GM11168 (cell line): ENCODE data around the gene CDC20B.

Source experiments
- in situ Hi-C: fragments of 300-500 bp; cut with MboI; formaldehyde crosslinking; loops from one replicate; pipeline ENCODE4 v1.12.0; 2022; ENCODE audit warnings: low sequenced_read_pairs; ENCODE audit not compliant: unreplicated experiment

CDC20B gene

DNA sequence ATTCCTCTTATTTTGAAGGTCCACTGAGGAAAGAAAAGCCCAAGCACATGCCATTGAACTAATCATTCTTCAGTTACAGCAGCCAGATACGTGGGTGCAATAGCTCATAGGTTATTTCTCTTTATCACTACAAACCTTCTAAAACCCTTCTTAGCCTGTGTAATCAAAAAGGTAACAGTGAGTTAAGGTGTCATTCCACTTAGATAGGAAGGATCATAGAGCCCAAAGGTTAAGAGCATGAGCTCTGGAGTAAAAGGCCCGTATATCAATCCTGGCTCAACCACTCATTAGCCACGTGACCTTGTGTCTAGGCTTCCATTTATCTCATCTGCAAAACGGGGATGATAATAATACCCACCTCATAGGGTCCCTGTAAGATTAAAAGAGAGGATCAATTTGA, 10.3 kb downstream of the CDC20B start:
- in situ Hi-C loops: no loop called here

DNA sequence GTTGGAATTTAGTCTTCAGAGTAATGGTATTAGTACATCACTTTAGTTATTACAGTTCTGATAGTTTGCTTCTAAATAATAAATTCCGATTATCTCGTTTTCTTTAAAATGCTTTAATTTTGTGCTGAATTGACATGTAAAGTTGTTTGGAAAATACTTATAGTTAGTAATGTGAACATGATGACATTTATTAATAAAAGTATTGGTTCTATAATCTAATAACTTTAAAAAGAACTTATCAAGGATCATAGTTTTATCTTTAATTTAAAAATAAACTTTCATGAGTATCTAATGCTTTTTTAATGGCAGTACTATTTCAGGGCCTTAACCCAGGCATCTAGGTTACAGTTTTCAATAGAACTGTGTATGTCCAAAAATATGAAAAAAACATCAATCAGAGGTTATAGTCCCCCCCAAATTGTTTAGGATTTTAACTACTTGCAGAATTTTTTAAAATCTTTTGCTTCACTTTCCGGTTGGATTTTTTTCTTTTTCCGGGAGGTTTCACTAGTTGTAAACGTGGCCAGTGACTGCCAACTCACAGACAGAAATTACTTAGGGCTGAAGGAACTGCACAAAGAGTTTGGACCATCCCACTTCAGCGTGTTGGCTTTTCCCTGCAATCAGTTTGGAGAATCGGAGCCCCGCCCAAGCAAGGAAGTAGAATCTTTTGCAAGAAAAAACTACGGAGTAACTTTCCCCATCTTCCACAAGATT, 12.3 kb downstream of the CDC20B start:
- in situ Hi-C loops: no loop called here

- in situ Hi-C loops: no loop called here
These were observed 13.0 kb downstream of the CDC20B start, which contains the start of gene GPX8 for GRCh38 chr5:55159763-55160492. Gene GPX8, plus strand, starts transcription at chr5:55160171. Its CDS starts 22 bp downstream, at chr5:55160193.

- in situ Hi-C loops: no loop called here
These were observed 18.1 kb downstream of the CDC20B start for GRCh38 chr5:55154873-55155272.

DNA sequence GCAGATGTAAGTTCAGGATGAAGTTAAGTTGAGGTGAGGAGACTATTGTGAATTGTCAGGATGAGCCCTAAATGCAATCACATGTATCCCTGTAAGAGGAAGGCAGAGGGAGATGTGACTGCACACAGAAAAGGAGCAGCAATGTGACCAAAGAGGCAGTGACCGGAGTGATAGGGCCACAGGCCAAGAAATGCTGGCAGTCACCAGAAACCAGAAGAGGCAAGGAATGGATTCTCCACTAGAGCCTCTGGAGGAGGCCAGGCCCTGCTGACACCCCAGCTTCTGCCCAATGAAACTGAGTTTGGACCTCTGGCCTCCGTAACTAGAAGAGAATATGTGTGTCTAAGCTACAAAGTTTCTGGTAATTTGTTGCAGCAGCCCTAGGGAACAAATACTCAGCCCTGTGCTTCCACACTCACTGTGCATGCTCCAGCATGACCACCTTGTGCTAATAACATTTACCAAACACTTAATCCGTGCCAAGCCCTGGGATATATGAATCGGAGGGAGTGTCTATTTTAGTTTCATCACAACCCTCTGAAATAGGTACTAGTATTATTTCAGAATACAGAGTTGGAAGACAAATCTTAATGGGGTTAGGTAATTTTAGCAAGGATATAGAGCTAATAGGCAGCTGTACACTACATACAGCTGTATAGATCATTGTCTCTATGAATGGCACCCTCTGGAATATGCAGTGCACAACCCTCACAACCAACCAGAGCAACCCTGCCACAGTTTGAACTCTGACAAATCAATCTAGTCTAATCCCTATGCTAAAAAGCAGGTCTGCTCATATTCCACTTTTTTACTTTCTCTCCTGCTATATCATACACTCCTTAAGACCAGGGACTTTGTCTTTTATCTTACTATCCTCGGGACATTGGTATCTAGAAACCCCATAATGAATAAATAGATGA, 20.8 kb downstream of the CDC20B start:
- in situ Hi-C loops: no loop called here

DNA sequence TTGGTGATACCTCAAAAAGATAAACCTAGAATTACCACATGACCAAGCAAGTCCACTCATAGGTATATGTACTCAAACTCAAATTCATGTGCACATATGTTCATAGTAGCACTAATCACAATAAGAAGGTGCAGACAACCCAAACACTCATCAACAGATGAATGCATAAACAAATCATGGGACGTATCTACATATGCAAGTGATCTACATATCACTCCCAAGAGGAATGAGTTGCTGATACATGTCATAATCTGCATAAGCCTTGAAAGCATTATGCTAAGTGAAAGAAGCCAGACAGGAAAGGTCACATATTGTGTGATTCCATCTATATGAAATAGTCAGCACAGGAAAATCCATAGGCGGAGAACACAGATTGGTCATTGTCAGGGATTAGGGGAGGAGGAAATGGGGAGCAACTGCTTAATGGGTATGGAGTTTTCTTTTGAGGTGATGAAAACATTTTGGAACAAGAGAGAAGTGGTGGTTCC, 23.6 kb downstream of the CDC20B start:
- in situ Hi-C loops: no loop called here

- in situ Hi-C loops: no loop called here
These were observed 26.3 kb downstream of the CDC20B start for GRCh38 chr5:55146543-55147151.

DNA sequence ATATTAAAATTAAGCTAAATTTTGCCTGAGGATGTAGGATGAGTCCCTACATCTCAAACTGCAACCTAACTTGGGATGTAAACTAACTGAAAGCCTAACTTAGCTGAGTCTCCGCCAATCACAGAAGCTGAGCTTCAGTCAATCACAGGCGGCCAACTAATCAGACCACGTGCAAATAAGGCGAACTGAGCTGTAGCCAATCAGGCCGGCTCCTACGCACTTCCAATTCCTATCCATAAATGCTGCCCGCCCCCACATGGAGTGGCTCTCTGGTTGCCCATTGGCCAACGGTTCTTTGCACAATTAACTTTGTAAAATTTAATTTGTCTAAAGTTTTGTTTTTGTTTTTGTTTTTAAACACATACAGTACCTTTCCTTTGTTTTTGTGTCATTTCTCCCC, 26.9 kb downstream of the CDC20B start:
- in situ Hi-C loops: no loop called here

- in situ Hi-C loops: loop anchor here (5.0 kb wide), 1 partner anchor 201 kb away; no protein-coding TSS in a partner anchor
These were observed 29.4 kb downstream of the CDC20B start for GRCh38 chr5:55143624-55144023.

- in situ Hi-C loops: loop anchor here (5.0 kb wide), 1 partner anchor 200 kb away; no protein-coding TSS in a partner anchor
These were observed 30.9 kb downstream of the CDC20B start for GRCh38 chr5:55141945-55142690.

- in situ Hi-C loops: loop anchor here (5.0 kb wide), 1 partner anchor 199 kb away; no protein-coding TSS in a partner anchor
These were observed 31.9 kb downstream of the CDC20B start for GRCh38 chr5:55140908-55141665.

- in situ Hi-C loops: no loop called here
These were observed 36.5 kb downstream of the CDC20B start for GRCh38 chr5:55136521-55136920.

- in situ Hi-C loops: no loop called here
These were observed 38.8 kb downstream of the CDC20B start for GRCh38 chr5:55134053-55134722.

- in situ Hi-C loops: no loop called here
These were observed 49.6 kb downstream of the CDC20B start for GRCh38 chr5:55123365-55123764.

DNA sequence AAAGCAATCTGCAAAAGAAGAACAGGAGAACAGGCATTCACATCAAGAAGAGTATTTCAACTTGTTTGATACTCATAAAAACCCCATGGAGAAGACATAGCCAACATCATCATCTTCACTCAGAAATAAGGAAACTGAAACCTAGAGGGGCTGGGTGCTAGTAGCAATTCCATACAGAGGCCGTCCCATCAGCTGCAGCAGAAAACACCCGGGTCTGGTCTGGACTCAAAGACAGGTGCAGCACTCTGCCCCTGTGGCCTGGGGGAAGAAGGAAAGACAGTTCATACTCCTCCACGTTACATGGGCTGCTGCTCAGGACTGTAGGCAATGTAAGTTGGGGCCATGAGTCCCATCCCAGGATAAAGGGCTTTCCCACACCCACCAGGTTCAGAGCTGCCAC, 58.9 kb downstream of the CDC20B start:
- in situ Hi-C loops: no loop called here

DNA sequence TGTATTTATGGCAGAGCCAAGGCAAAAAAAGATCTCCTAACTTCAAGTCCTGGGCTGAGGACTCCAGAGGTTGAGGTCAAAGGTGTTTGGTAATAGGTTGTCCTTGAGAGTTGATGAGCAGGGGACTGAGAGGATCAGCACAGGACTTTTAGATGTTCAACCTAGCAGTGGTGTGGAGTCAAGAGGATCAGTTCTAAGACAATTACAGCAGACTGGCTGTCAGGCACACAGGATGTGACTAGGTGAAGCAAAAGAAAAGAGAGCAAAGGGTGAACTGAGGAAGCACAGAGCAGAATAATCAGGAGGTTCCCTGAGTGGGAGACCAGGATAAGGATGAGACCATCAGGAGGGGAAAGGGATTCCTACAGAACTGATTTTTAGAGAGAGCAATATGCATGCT, 59.6 kb downstream of the CDC20B start:
- in situ Hi-C loops: no loop called here

- in situ Hi-C loops: no loop called here
These were observed 62.8 kb downstream of the CDC20B start for GRCh38 chr5:55110217-55110616.

- in situ Hi-C loops: no loop called here
These were observed 64.3 kb downstream of the CDC20B start for GRCh38 chr5:55108661-55109060.
